MCF 10A (cell line): ENCODE measurements around the gene DNER. TPM values are rescaled to one million over a fixed set of nuclear protein-coding genes. Genes with fewer than 3 reads are reported as not detected.

ENCODE experiments used
- BruUV-seq: library from RNA; stranded (reverse); fragments of 400-500 nt; replicated peaks from 2 replicates; lab custom pipeline; 2021; lab: Mats Ljungman, UMichigan
- CTCF ChIA-PET: fragments of 300-600 bp; sonication (Branson Sonifier 250); formaldehyde crosslinking; extraction: SDS; loops from one replicate; lab custom pipeline; 2021; ENCODE audit warnings: antibody characterized with exemption, inconsistent platforms; lab: Yijun Ruan, JAX
- POLR2A ChIA-PET: fragments of 300-600, 350-650 bp; sonication (Branson Sonifier 250); formaldehyde crosslinking; extraction: SDS; loops from one replicate; lab custom pipeline; 2020; ENCODE audit warnings: antibody characterized with exemption, inconsistent platforms; lab: Yijun Ruan, JAX
- DNase-seq: peaks from one replicate; pipeline ENCODE4 v3.0.0-alpha.2; 2018; ENCODE audit not compliant: unreplicated experiment
- H3K27ac Mint-ChIP-seq: one replicate; pipeline ENCODE4 v1.8.0; 2022; ENCODE audit warnings: mild to moderate bottlenecking, low read depth, mixed read lengths; ENCODE audit not compliant: unreplicated experiment
- H3K27me3 Mint-ChIP-seq: one replicate; pipeline ENCODE4 v1.8.0; 2022; ENCODE audit warnings: mixed read lengths; ENCODE audit not compliant: insufficient read depth, unreplicated experiment
- H3K36me3 Mint-ChIP-seq: one replicate; pipeline ENCODE4 v1.8.0; 2022; ENCODE audit warnings: mild to moderate bottlenecking, moderate library complexity, mixed read lengths; ENCODE audit not compliant: insufficient read depth, unreplicated experiment
- H3K4me1 Mint-ChIP-seq: one replicate; pipeline ENCODE4 v1.8.0; 2022; ENCODE audit warnings: mixed read lengths; ENCODE audit not compliant: insufficient read depth, unreplicated experiment
- H3K4me3 Mint-ChIP-seq: one replicate; pipeline ENCODE4 v1.8.0; 2022; ENCODE audit warnings: mild to moderate bottlenecking, moderate library complexity, mixed read lengths; ENCODE audit not compliant: unreplicated experiment
- H3K9me3 Mint-ChIP-seq: one replicate; pipeline ENCODE4 v1.8.0; 2022; ENCODE audit warnings: mixed read lengths; ENCODE audit not compliant: unreplicated experiment
- intact Hi-C: fragments of 100-400 bp; cut with micrococcal nuclease; formaldehyde crosslinking; loops from 2 replicates; pipeline ENCODE4 v1.14.1; 2022
- total RNA-seq: library from RNA; stranded (reverse); gene quantifications from 2 replicates; pipeline ENCODE4 v1.2.3, GENCODE V29; 2022
- TF ChIP-seq, protein P1 (sequence below): fragments of 200-600 bp; IDR thresholded peaks from one replicate; pipeline ENCODE4 v1.8.0; 2022; ENCODE audit warnings: antibody characterized with exemption, mild to moderate bottlenecking; ENCODE audit not compliant: unreplicated experiment

Gene DNER
- total RNA-seq, 1 experiment from 2014 or later, result 49.2 TPM

DNA sequence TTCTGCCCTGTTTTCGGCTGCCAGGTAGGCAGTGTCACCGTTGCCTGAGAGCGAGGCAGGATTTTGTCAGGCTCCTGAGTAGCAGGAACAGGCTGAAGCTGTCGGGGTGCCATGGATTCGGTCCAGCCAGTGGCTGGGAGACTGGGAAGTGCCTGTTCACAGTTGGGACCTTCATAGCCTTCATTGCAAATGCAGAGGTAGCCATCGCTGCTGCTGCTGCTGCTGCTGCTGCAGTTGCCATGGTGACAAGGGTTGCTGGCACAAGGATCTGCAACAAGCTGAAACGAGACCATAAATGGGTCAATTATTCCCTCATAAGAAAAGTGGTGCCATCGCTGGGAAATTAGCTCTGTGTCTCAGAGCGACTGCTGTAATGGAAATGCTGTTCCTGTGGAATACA, 122.7 kb downstream of the DNER start:
- intact Hi-C loops, result no loop called here
- Mint-ChIP-seq H3K4me1 (peaks cover 9% of the 10 kb centered on the region), H3K27ac (no peak overlapping the region), H3K36me3 (no peaks in the 10 kb centered on the region), H3K9me3 (no peaks in the 10 kb centered on the region), H3K4me3 (no peak overlapping the region), H3K27me3 (no peaks in the 10 kb centered on the region)
- CTCF ChIA-PET, result no interaction called here
- POLR2A ChIA-PET, result no interaction called here
- DNase-seq, result no peak
- no TSS peak for BruUV-seq
- TF ChIP-seq, protein P1, sequence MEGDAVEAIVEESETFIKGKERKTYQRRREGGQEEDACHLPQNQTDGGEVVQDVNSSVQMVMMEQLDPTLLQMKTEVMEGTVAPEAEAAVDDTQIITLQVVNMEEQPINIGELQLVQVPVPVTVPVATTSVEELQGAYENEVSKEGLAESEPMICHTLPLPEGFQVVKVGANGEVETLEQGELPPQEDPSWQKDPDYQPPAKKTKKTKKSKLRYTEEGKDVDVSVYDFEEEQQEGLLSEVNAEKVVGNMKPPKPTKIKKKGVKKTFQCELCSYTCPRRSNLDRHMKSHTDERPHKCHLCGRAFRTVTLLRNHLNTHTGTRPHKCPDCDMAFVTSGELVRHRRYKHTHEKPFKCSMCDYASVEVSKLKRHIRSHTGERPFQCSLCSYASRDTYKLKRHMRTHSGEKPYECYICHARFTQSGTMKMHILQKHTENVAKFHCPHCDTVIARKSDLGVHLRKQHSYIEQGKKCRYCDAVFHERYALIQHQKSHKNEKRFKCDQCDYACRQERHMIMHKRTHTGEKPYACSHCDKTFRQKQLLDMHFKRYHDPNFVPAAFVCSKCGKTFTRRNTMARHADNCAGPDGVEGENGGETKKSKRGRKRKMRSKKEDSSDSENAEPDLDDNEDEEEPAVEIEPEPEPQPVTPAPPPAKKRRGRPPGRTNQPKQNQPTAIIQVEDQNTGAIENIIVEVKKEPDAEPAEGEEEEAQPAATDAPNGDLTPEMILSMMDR, result no peak

GRCh38 chr2:229586746-229587705, 127.3 kb downstream of the DNER start:
- CTCF ChIA-PET, result interaction anchor here (0.6 to 3.8 kb wide), 46 partner anchors 10 to 917 kb away, joined by 3 to 59 read pairs (median 4); no protein-coding TSS in a partner anchor
- peaks cover 30% of the 10 kb centered on the region for H3K36me3 Mint-ChIP-seq
- TF ChIP-seq, protein P1, result peak; percentile 91
- POLR2A ChIA-PET, result interaction anchor here (0.7 to 4.2 kb wide), 22 partner anchors 56 to 906 kb away, joined by 3 to 25 read pairs (median 4); partner anchors contain the start of genes DNER and PID1
- no peaks in the 10 kb centered on the region for H3K27me3 Mint-ChIP-seq
- intact Hi-C loops, result loop anchor here (1.0 to 5.0 kb wide), 10 partner anchors 130 to 1696 kb away; no protein-coding TSS in a partner anchor
- H3K9me3 Mint-ChIP-seq, result no peaks in the 10 kb centered on the region
- DNase-seq, result peak; percentile 94
- peak overlapping the region; percentile 87 for H3K27ac Mint-ChIP-seq
- BruUV-seq, result TSS peak; percentile 71
- peak overlapping the region; percentile 79 for H3K4me3 Mint-ChIP-seq
- peaks cover 29% of the 10 kb centered on the region for H3K4me1 Mint-ChIP-seq

DNA sequence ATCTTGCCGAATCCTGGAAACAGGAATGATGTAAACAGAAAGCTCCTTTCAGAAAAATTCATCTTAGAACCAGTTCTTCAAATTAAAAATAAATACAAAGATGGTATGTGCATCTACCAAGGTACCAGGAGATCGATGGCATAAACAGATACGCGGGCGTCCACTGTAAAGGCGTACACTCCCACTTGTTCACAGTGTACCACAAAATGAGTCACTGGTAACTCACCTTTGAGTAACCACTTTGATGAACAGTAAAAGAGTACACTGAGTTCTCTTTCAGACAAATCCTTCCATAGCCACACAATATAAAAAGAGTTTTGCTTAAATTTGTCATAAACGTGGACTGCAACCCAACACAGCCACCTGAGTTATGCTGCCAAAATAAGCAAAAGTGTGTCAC, 128.3 kb downstream of the DNER start:
- Mint-ChIP-seq H3K4me1 (peaks cover 34% of the 10 kb centered on the region), H3K4me3 (peak overlapping the region; percentile 79), H3K9me3 (no peaks in the 10 kb centered on the region), H3K27me3 (no peaks in the 10 kb centered on the region), H3K36me3 (peaks cover 38% of the 10 kb centered on the region), H3K27ac (peak overlapping the region; percentile 87)
- DNase-seq, result peak; percentile 82
- BruUV-seq, result no TSS peak
- ChIA-PET POLR2A (interaction anchor here (0.6 to 4.2 kb wide), 16 partner anchors 9 to 905 kb away, joined by 3 to 25 read pairs (median 4); partner anchors contain the start of gene PID1), CTCF (interaction anchor here (0.6 to 3.8 kb wide), 24 partner anchors 9 to 905 kb away, joined by 3 to 59 read pairs (median 6); no protein-coding TSS in a partner anchor)
- TF ChIP-seq, protein P1, result no peak
- intact Hi-C loops, result loop anchor here (2.0 to 5.0 kb wide), 5 partner anchors 131 to 1695 kb away; no protein-coding TSS in a partner anchor

GRCh38 chr2:229582151-229582550, 132.2 kb downstream of the DNER start:
- BruUV-seq, result no TSS peak
- TF ChIP-seq, protein P1, result no peak
- H3K9me3 Mint-ChIP-seq, result no peaks in the 10 kb centered on the region
- ChIA-PET POLR2A (interaction anchor here (0.6 to 1.9 kb wide), 3 partner anchors 137 to 238 kb away, joined by 4 to 9 read pairs (median 6); no protein-coding TSS in a partner anchor), CTCF (interaction anchor here (0.6 to 2.3 kb wide), 8 partner anchors 10 to 900 kb away, joined by 3 to 7 read pairs (median 4); partner anchors contain the start of gene DNER)
- H3K27ac Mint-ChIP-seq, result no peak overlapping the region
- H3K36me3 Mint-ChIP-seq, result peaks cover 76% of the 10 kb centered on the region
- intact Hi-C loops, result no loop called here
- no peaks in the 10 kb centered on the region for H3K27me3 Mint-ChIP-seq
- peak overlapping the region; percentile 38 for H3K4me3 Mint-ChIP-seq
- H3K4me1 Mint-ChIP-seq, result peaks cover 49% of the 10 kb centered on the region
- DNase-seq, result no peak
